ENCODE data around the gene TCAF2.
"Not testable (repeated sequence)": the region's sequence is repeated elsewhere in the genome, so short reads cannot be mapped to it uniquely, and the experiment has no call there.

TCAF2 gene

GRCh38 chr7:143620646-143621045, at the start of gene TCAF2:
Gene TCAF2 (plus strand): TSS chr7:143620974.
- not testable (repeated sequence) for DNase-seq (ENCODE audit: low spot score)

GRCh38 chr7:143571501-143571900, 49.3 kb upstream of the TCAF2 start, which contains the start of gene CTAGE15:
Gene CTAGE15 (plus strand): TSS chr7:143571801. CDS start chr7:143571818, 17 bp downstream.
- not testable (repeated sequence) for DNase-seq (ENCODE audit: low spot score)

GRCh38 chr7:143588183-143588582, 32.6 kb upstream of the TCAF2 start:
- DNase-seq (ENCODE audit: low spot score), result not testable (repeated sequence)

GRCh38 chr7:143589897-143590296, 30.9 kb upstream of the TCAF2 start:
- not testable (repeated sequence) for DNase-seq (ENCODE audit: low spot score)

- DNase-seq (ENCODE audit: low spot score), result not testable (repeated sequence)
Measured at GRCh38 chr7:143598086-143598485, 22.7 kb upstream of the TCAF2 start.

GRCh38 chr7:143603549-143603948, 17.2 kb upstream of the TCAF2 start:
- DNase-seq (ENCODE audit: low spot score), result not testable (repeated sequence)

GRCh38 chr7:143606088-143606487, 14.7 kb upstream of the TCAF2 start:
- not testable (repeated sequence) for DNase-seq (ENCODE audit: low spot score)

GRCh38 chr7:143615545-143615944, 5.2 kb upstream of the TCAF2 start:
- not testable (repeated sequence) for DNase-seq (ENCODE audit: low spot score)

GRCh38 chr7:143617204-143617603, 3.6 kb upstream of the TCAF2 start:
- DNase-seq (ENCODE audit: low spot score), result not testable (repeated sequence)

GRCh38 chr7:143620058-143620457, 716 bp upstream of the TCAF2 start:
- DNase-seq (ENCODE audit: low spot score), result not testable (repeated sequence)

GRCh38 chr7:143621175-143621574, 401 bp downstream of the TCAF2 start:
- DNase-seq (ENCODE audit: low spot score), result not testable (repeated sequence)

GRCh38 chr7:143622130-143622529, 1.4 kb downstream of the TCAF2 start:
- not testable (repeated sequence) for DNase-seq (ENCODE audit: low spot score)

- DNase-seq (ENCODE audit: low spot score), result not testable (repeated sequence)
Measured at GRCh38 chr7:143630653-143631052, 9.9 kb downstream of the TCAF2 start.

- DNase-seq (ENCODE audit: low spot score), result not testable (repeated sequence)
Measured at GRCh38 chr7:143632506-143632905, 11.7 kb downstream of the TCAF2 start.

GRCh38 chr7:143633013-143633618, 12.3 kb downstream of the TCAF2 start:
- not testable (repeated sequence) for DNase-seq (ENCODE audit: low spot score)

- DNase-seq (ENCODE audit: low spot score), result not testable (repeated sequence)
Measured at GRCh38 chr7:143635364-143636240, 14.8 kb downstream of the TCAF2 start.

GRCh38 chr7:143639372-143639771, 18.6 kb downstream of the TCAF2 start:
- DNase-seq (ENCODE audit: low spot score), result not testable (repeated sequence)

GRCh38 chr7:143640528-143641189, 19.9 kb downstream of the TCAF2 start:
- DNase-seq (ENCODE audit: low spot score), result not testable (repeated sequence)

- not testable (repeated sequence) for DNase-seq (ENCODE audit: low spot score)
Measured at GRCh38 chr7:143646598-143646997, 25.8 kb downstream of the TCAF2 start.

GRCh38 chr7:143649902-143650301, 29.1 kb downstream of the TCAF2 start:
- not testable (repeated sequence) for DNase-seq (ENCODE audit: low spot score)

GRCh38 chr7:143650447-143650846, 29.7 kb downstream of the TCAF2 start:
- DNase-seq (ENCODE audit: low spot score), result not testable (repeated sequence)

Data from globus pallidus (tissue), 1 donor.